Measurements from ENCODE around the gene MFAP3.
"Not testable (repeated sequence)": the region's sequence is repeated elsewhere in the genome, so short reads cannot be mapped to it uniquely, and the experiment has no call there.

MFAP3 gene

DNA sequence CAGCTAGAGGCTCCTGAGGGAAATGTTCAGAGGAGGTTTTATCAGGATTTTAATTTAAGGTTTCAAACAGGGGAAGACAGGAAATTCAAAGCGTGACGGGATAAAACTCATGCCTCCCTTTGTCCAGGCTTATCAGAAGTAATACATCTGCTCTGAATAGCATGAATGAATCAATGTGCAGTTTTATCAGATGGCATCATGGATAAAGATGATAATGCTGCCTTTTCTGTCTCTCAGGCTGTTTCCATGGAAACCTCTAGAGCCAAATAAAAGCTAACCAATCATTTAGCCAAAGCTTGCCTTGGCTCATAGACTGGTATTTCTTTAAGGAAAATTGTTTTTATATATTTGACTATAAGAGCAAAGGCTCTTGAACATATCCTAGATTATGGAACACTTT, 16.4 kb downstream of the MFAP3 start:
- H3K27ac ChIP-seq (ENCODE audit: low read length) = no peak overlapping the region
- H3K4me1 ChIP-seq (ENCODE audit: insufficient read depth, low read length) = peaks cover 8% of the 10 kb centered on the region; the same call in 1 of the 2 replicates
- peaks cover 27% of the 10 kb centered on the region for H3K36me3 ChIP-seq (ENCODE audit: insufficient read depth, low read depth, low read length)
- no peaks in the 10 kb centered on the region for H3K27me3 ChIP-seq (ENCODE audit: insufficient read depth, low read length)
- H3K4me3 ChIP-seq (ENCODE audit: low read length) = no peak overlapping the region
- no peaks in the 10 kb centered on the region for H3K9me3 ChIP-seq (ENCODE audit: insufficient read depth, low read depth, low read length)
- no peak overlapping the region for H3K9ac ChIP-seq (ENCODE audit: low read depth, low read length)

DNA sequence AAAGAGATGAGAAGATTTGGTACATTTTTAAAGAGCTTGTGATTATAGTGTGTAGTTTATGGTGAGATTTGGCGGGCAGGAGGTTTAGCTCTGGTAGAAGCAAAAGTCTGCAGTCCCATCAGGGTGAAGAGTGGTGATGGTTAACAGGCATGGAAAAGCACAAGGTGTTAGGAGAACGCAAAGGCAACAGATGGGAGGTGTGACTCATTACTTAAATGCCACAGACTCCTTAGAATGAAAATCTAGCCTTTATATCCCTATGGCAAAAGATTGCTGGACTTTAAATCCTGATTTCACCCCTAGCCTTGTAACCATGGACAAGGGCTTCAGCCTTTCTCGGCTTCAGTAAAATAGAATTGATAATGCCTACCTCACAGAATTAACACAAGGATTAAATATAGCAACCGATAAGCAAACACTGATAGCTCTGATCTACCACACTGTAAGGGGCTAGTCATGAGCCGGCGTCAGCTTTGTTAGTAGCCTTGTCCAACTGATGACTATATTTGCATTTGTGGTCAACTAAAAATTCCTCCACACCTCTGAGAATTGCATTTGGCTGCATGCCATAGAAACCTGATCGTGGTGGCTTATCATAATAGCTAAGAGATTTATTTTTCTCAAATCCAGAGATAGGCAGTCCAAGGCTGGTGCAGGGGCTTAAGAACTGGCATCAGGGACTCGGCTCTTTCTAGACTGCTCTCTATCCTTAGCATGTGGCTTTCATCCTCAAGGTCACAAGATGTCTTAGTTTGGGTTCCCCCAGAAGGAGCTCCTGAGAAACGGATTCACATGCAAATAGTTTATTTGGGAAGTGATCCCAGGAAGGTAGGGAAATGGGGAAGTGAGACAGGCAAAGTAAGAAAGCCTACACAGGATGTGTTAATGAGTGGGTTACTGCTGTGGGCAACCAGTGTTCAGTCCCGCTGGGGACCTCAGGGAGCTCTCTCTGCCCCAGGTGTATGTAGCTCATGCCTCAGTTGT, 19.6 kb downstream of the MFAP3 start:
- H3K4me3 ChIP-seq (ENCODE audit: low read length) = no peak overlapping the region
- H3K4me1 ChIP-seq (ENCODE audit: insufficient read depth, low read length) = peaks cover 8% of the 10 kb centered on the region; the same call in 1 of the 2 replicates
- no peaks in the 10 kb centered on the region for H3K27me3 ChIP-seq (ENCODE audit: insufficient read depth, low read length)
- H3K9ac ChIP-seq (ENCODE audit: low read depth, low read length) = no peak overlapping the region
- no peaks in the 10 kb centered on the region for H3K9me3 ChIP-seq (ENCODE audit: insufficient read depth, low read depth, low read length)
- no peak overlapping the region for H3K27ac ChIP-seq (ENCODE audit: low read length)
- H3K36me3 ChIP-seq (ENCODE audit: insufficient read depth, low read depth, low read length) = peaks cover 14% of the 10 kb centered on the region

DNA sequence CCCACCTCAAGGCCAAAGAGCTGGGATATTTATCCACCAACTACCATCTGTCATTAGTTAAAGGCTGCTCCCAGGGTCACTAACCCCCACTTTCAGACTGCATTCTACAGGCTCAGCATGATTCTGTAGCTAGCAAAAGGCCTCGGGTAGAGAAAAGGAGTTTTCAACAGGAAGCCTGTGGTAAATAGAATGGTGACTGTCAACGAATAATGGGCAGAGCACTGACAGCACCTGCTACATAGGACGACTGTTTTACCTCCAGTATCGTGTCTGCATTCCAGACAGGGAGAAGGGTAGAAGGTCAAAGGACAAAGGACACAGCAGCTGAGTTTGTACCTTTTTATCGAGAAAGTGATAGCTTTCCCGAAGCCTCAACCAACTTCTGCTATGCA, 20.3 kb downstream of the MFAP3 start:
- Histone ChIP-seq H3K4me1 (ENCODE audit: insufficient read depth, low read length) (peaks cover 8% of the 10 kb centered on the region; the same call in 1 of the 2 replicates), H3K9ac (ENCODE audit: low read depth, low read length) (no peak overlapping the region), H3K36me3 (ENCODE audit: insufficient read depth, low read depth, low read length) (peaks cover 8% of the 10 kb centered on the region), H3K4me3 (ENCODE audit: low read length) (no peak overlapping the region), H3K27me3 (ENCODE audit: insufficient read depth, low read length) (no peaks in the 10 kb centered on the region), H3K27ac (ENCODE audit: low read length) (no peak overlapping the region), H3K9me3 (ENCODE audit: insufficient read depth, low read depth, low read length) (no peaks in the 10 kb centered on the region)

GRCh38 chr5:154059583-154059982, 20.8 kb downstream of the MFAP3 start:
- no peak overlapping the region for H3K27ac ChIP-seq (ENCODE audit: low read length)
- peaks cover 8% of the 10 kb centered on the region; the same call in 1 of the 2 replicates for H3K4me1 ChIP-seq (ENCODE audit: insufficient read depth, low read length)
- peaks cover 2% of the 10 kb centered on the region; the same call in 1 of the 2 replicates for H3K36me3 ChIP-seq (ENCODE audit: insufficient read depth, low read depth, low read length)
- no peaks in the 10 kb centered on the region for H3K9me3 ChIP-seq (ENCODE audit: insufficient read depth, low read depth, low read length)
- no peak overlapping the region for H3K4me3 ChIP-seq (ENCODE audit: low read length)
- no peak overlapping the region for H3K9ac ChIP-seq (ENCODE audit: low read depth, low read length)
- H3K27me3 ChIP-seq (ENCODE audit: insufficient read depth, low read length) = no peaks in the 10 kb centered on the region

DNA sequence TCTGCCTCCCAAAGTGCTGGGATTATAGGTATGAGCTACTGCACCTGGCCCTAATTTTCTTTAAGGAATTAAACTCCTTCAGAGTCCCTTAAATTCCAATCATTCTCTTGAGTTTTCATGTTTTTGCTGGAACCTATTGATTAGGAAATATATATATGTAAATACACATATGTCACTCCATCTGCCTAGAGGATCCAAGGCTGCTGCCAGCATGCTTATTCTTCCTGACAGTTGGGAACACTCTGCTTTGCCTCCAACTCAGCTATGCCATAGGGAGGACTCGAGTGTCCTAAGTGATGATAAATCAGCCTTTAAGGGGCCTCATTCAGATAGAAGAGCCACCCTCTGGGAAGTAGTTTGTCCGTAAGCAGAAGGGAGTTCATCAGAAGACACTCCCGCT, 21.8 kb downstream of the MFAP3 start:
- H3K4me3 ChIP-seq (ENCODE audit: low read length) = no peak overlapping the region
- no peak overlapping the region for H3K9ac ChIP-seq (ENCODE audit: low read depth, low read length)
- no peaks in the 10 kb centered on the region for H3K36me3 ChIP-seq (ENCODE audit: insufficient read depth, low read depth, low read length)
- H3K4me1 ChIP-seq (ENCODE audit: insufficient read depth, low read length) = peaks cover 8% of the 10 kb centered on the region; the same call in 1 of the 2 replicates
- H3K27me3 ChIP-seq (ENCODE audit: insufficient read depth, low read length) = no peaks in the 10 kb centered on the region
- no peaks in the 10 kb centered on the region for H3K9me3 ChIP-seq (ENCODE audit: insufficient read depth, low read depth, low read length)
- no peak overlapping the region for H3K27ac ChIP-seq (ENCODE audit: low read length)

- H3K27me3 ChIP-seq (ENCODE audit: insufficient read depth, low read length) = no peaks in the 10 kb centered on the region
- H3K4me3 ChIP-seq (ENCODE audit: low read length) = no peak overlapping the region
- no peak overlapping the region for H3K27ac ChIP-seq (ENCODE audit: low read length)
- H3K4me1 ChIP-seq (ENCODE audit: insufficient read depth, low read length) = peaks cover 5% of the 10 kb centered on the region; the same call in 1 of the 2 replicates
- no peaks in the 10 kb centered on the region for H3K36me3 ChIP-seq (ENCODE audit: insufficient read depth, low read depth, low read length)
- H3K9ac ChIP-seq (ENCODE audit: low read depth, low read length) = no peak overlapping the region
- H3K9me3 ChIP-seq (ENCODE audit: insufficient read depth, low read depth, low read length) = no peaks in the 10 kb centered on the region
Measured at GRCh38 chr5:154063372-154063771, 24.6 kb downstream of the MFAP3 start.

GRCh38 chr5:154065971-154066370, 27.2 kb downstream of the MFAP3 start:
- Histone ChIP-seq H3K27ac (ENCODE audit: low read length) (no peak overlapping the region), H3K36me3 (ENCODE audit: insufficient read depth, low read depth, low read length) (no peaks in the 10 kb centered on the region), H3K9ac (ENCODE audit: low read depth, low read length) (no peak overlapping the region), H3K4me3 (ENCODE audit: low read length) (no peak overlapping the region), H3K9me3 (ENCODE audit: insufficient read depth, low read depth, low read length) (no peaks in the 10 kb centered on the region), H3K4me1 (ENCODE audit: insufficient read depth, low read length) (no peaks in the 10 kb centered on the region), H3K27me3 (ENCODE audit: insufficient read depth, low read length) (no peaks in the 10 kb centered on the region)

DNA sequence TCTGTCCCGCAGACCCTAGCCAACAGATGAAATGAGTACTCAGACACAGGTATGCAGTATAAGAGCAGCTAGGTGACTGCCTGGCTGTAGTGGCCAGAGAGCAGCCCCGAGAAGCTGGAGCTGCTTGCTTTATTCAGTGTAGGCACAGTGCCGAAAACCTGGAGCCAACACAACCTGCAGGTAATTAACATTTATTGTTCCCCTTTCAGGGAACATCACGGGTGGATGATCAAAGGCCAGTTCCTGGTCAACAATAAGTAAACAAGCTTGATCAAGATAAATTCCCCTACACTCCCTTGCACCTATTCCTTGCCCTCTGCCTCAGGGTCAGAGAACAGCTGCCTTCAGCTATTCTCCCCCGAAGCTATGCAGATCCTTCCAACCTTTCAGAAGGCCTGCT, 31.1 kb downstream of the MFAP3 start:
- not testable (repeated sequence) for H3K9me3 ChIP-seq (ENCODE audit: insufficient read depth, low read depth, low read length); H3K27me3 ChIP-seq (ENCODE audit: insufficient read depth, low read length); H3K36me3 ChIP-seq (ENCODE audit: insufficient read depth, low read depth, low read length); H3K4me3 ChIP-seq (ENCODE audit: low read length); H3K9ac ChIP-seq (ENCODE audit: low read depth, low read length); H3K4me1 ChIP-seq (ENCODE audit: insufficient read depth, low read length); H3K27ac ChIP-seq (ENCODE audit: low read length)

DNA sequence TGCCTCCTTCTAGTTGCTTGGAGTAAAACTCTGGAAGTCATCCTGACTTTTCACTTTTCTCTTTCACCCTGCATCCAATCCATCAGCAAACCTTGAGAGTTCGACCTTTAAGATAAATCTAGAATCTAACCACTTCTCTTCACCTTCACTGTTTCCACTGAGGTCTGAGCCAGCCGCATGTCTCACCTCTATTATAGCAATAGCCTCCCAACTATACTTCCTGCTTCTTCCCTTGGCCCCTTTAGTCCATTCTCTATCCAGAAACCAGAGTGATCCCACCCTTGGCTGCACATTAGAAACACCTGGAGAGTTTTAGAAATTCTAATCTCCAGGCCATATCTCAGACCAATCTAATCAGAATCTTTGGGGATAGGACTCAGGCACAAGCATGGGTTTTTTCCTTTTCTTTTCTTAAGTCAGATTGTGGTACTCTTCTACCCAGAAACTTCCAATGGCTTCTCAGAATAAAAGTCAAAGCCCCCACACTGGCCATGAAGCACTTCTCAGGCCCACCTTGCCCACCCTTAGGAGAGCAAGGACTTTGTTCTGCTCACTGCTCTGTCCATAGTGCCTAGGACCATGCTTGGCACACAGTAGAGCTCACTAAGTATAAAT, 33.1 kb downstream of the MFAP3 start:
- Histone ChIP-seq H3K9me3 (ENCODE audit: insufficient read depth, low read depth, low read length) (no peaks in the 10 kb centered on the region), H3K4me1 (ENCODE audit: insufficient read depth, low read length) (no peaks in the 10 kb centered on the region), H3K9ac (ENCODE audit: low read depth, low read length) (no peak overlapping the region), H3K27ac (ENCODE audit: low read length) (no peak overlapping the region), H3K36me3 (ENCODE audit: insufficient read depth, low read depth, low read length) (no peaks in the 10 kb centered on the region), H3K27me3 (ENCODE audit: insufficient read depth, low read length) (no peaks in the 10 kb centered on the region; the same call in 1 of the 2 replicates), H3K4me3 (ENCODE audit: low read length) (no peak overlapping the region)

- no peaks in the 10 kb centered on the region for H3K4me1 ChIP-seq (ENCODE audit: insufficient read depth, low read length)
- no peaks in the 10 kb centered on the region; the same call in 1 of the 2 replicates for H3K27me3 ChIP-seq (ENCODE audit: insufficient read depth, low read length)
- H3K36me3 ChIP-seq (ENCODE audit: insufficient read depth, low read depth, low read length) = no peaks in the 10 kb centered on the region
- no peak overlapping the region for H3K4me3 ChIP-seq (ENCODE audit: low read length)
- H3K9me3 ChIP-seq (ENCODE audit: insufficient read depth, low read depth, low read length) = no peaks in the 10 kb centered on the region
- no peak overlapping the region for H3K9ac ChIP-seq (ENCODE audit: low read depth, low read length)
- H3K27ac ChIP-seq (ENCODE audit: low read length) = no peak overlapping the region
Measured at GRCh38 chr5:154072414-154073171, 33.8 kb downstream of the MFAP3 start.

DNA sequence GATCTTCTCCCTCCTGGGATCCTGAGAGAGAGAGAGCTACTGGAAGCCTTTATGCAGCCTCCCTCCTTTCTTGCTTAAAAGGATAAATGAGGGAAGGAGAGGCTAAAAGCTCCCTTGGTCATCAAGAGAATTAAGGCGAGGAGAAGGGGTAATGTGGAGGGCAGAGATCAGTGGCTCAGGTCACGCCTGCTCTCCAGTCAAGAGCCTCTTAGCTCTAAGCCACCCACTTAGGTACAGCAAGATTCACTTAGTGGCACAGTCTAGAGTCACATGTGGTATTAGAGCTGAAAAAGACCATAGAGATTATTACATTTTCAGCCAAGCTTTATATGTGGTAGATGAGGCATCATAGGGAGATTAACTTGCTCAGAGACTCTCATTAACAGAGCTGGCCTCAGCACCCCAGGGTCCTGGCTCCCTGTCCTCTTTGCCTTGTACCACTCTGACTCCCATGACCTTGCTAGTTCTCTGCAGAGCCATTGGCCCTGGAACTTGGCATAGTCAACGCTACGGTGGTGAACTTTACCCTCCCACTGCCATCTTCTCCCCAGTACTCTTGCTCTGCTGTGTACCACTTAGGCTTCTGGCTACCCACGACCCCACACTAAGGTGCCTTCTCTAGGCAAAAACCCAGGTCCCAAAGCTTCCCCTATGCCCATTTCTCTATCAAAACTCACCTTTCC, 37.6 kb downstream of the MFAP3 start:
- no peaks in the 10 kb centered on the region for H3K36me3 ChIP-seq (ENCODE audit: insufficient read depth, low read depth, low read length)
- no peaks in the 10 kb centered on the region; the same call in 1 of the 2 replicates for H3K27me3 ChIP-seq (ENCODE audit: insufficient read depth, low read length)
- H3K4me1 ChIP-seq (ENCODE audit: insufficient read depth, low read length) = peaks cover 12% of the 10 kb centered on the region; the same call in 1 of the 2 replicates
- no peaks in the 10 kb centered on the region for H3K9me3 ChIP-seq (ENCODE audit: insufficient read depth, low read depth, low read length)
- no peak overlapping the region for H3K4me3 ChIP-seq (ENCODE audit: low read length)
- H3K27ac ChIP-seq (ENCODE audit: low read length) = no peak overlapping the region
- no peak overlapping the region for H3K9ac ChIP-seq (ENCODE audit: low read depth, low read length)

Measured in iPS-20b (cell line).